UCSD-AML1 (cell line): ENCODE measurements around the gene SSUH2.

Experiments
- DNase-seq: peaks from one replicate; lab custom pipeline; 2025; ENCODE audit not compliant: unreplicated experiment; lab: John Stamatoyannopoulos, UW

The SSUH2 gene

GRCh38 chr3:8618950-8619349 is 25.6 kb downstream of the SSUH2 start:
- no peak for DNase-seq

- no peak for DNase-seq
Observed at GRCh38 chr3:8617921-8618320, 26.7 kb downstream of the SSUH2 start.

- DNase-seq, result no peak
Observed at GRCh38 chr3:8610951-8611350, 33.6 kb downstream of the SSUH2 start.

- no peak for DNase-seq
Observed at GRCh38 chr3:8608791-8609467, 35.7 kb downstream of the SSUH2 start.

GRCh38 chr3:8608041-8608790 is 36.4 kb downstream of the SSUH2 start:
- DNase-seq, result no peak

- DNase-seq, result peak; percentile 64
Observed at GRCh38 chr3:8607234-8608040, 37.2 kb downstream of the SSUH2 start.

GRCh38 chr3:8606701-8607231 is 37.8 kb downstream of the SSUH2 start:
- no peak for DNase-seq

- no peak for DNase-seq
Observed at GRCh38 chr3:8604988-8605387, 39.6 kb downstream of the SSUH2 start.

- no peak for DNase-seq
Observed at GRCh38 chr3:8604006-8604405, 40.6 kb downstream of the SSUH2 start.

GRCh38 chr3:8603115-8603710 is 41.4 kb downstream of the SSUH2 start:
- DNase-seq, result no peak

- no peak for DNase-seq
Observed at GRCh38 chr3:8600457-8600856, 44.1 kb downstream of the SSUH2 start.

- no peak for DNase-seq
Observed at GRCh38 chr3:8599146-8599545, 45.5 kb downstream of the SSUH2 start.

GRCh38 chr3:8597219-8597853 is 47.3 kb downstream of the SSUH2 start:
- DNase-seq, result no peak

- DNase-seq, result no peak
Observed at GRCh38 chr3:8596321-8597218, 48.0 kb downstream of the SSUH2 start.

- no peak for DNase-seq
Observed at GRCh38 chr3:8595695-8596115, 48.9 kb downstream of the SSUH2 start.

- DNase-seq, result no peak
Observed at GRCh38 chr3:8595252-8595651, 49.3 kb downstream of the SSUH2 start.

GRCh38 chr3:8593021-8593827 is 51.4 kb downstream of the SSUH2 start:
- no peak for DNase-seq

- no peak for DNase-seq
Observed at GRCh38 chr3:8589880-8590556, 54.6 kb downstream of the SSUH2 start.
